H1 (cell line): ENCODE measurements around the gene NASP. TPM values are rescaled to one million over a fixed set of nuclear protein-coding genes. Genes with fewer than 3 reads are reported as not detected.
A peak's percentile ranks its signal among the peaks of the same experiment; 100 is the strongest.

Source experiments
- ASH2L ChIP-seq: fragments of 200-600, 300-600 bp; sonication (generic); IDR thresholded peaks from one replicate; pipeline ENCODE4 v1.7.1; 2017; ENCODE audit warnings: low read length
- CBX5 ChIP-seq: fragments of 300-800, 300-1000 bp; sonication (generic); IDR thresholded peaks from 2 replicates; pipeline ENCODE4 v1.7.1; 2016; ENCODE audit warnings: antibody characterized with exemption, low read length, low read depth
- CHD1 ChIP-seq: IDR thresholded peaks from 2 replicates; pipeline ENCODE4 v1.6.1; 2012; ENCODE audit warnings: low read depth, low read length, improper control_type of control experiment
- CREB1 ChIP-seq: IDR thresholded peaks from 2 replicates; pipeline ENCODE4 v1.6.1; 2012; ENCODE audit warnings: inconsistent platforms
- EZH2 ChIP-seq: fragments of 200-600 bp; sonication (generic); IDR thresholded peaks from 2 replicates; pipeline ENCODE4 v1.7.1; 2012; ENCODE audit warnings: low read depth, mild to moderate bottlenecking, moderate library complexity, low read length, inconsistent platforms; ENCODE audit not compliant: severe bottlenecking
- FOSL1 ChIP-seq: IDR thresholded peaks from 2 replicates; pipeline ENCODE4 v1.6.1; 2011; ENCODE audit warnings: mild to moderate bottlenecking, low read depth, low read length, moderate library complexity; ENCODE audit not compliant: insufficient read depth
- GTF2F1 ChIP-seq: IDR thresholded peaks from 2 replicates; pipeline ENCODE4 v1.6.1; 2012; ENCODE audit warnings: low read depth, low read length, improper control_type of control experiment, borderline replicate concordance
- KDM5A ChIP-seq: fragments of 200-600 bp; IDR thresholded peaks from 2 replicates; pipeline ENCODE4 v1.7.1; 2012; ENCODE audit warnings: mild to moderate bottlenecking, low read length, inconsistent platforms, mixed read lengths
- PHF8 ChIP-seq: fragments of 200-600 bp; sonication (generic); conservative IDR thresholded peaks from 2 replicates; pipeline ENCODE4 v1.7.1; 2012; ENCODE audit warnings: low read depth, mild to moderate bottlenecking, inconsistent platforms, low read length, moderate library complexity
- POLR2A ChIP-seq, 2 experiments: IDR thresholded peaks; 1 replicate in 1 of 2; 2 replicates in 1 of 2; pipeline ENCODE4 v1.6.1; 2011; ENCODE audit warnings: low read depth in 2 of 2, low read length in 2 of 2, mild to moderate bottlenecking in 2 of 2; ENCODE audit errors: control extremely low read depth in 1 of 2
- POLR2AphosphoS5 ChIP-seq: IDR thresholded peaks from 2 replicates; pipeline ENCODE4 v1.6.1; 2011; ENCODE audit warnings: low read depth, low read length
- RAD21 ChIP-seq, 2 experiments: IDR thresholded peaks in 1 of 2; conservative IDR thresholded peaks in 1 of 2; 2 replicates each; pipeline ENCODE4 v1.6.1; 2011; ENCODE audit warnings: low read depth in 2 of 2, low read length in 2 of 2, improper control_type of control experiment in 1 of 2, inconsistent platforms in 1 of 2, mild to moderate bottlenecking in 1 of 2, moderate library complexity in 1 of 2
- RFX5 ChIP-seq: IDR thresholded peaks from 2 replicates; pipeline ENCODE4 v1.6.1; 2011; ENCODE audit warnings: low read depth, low read length, improper control_type of control experiment, borderline replicate concordance
- SAP30 ChIP-seq: fragments of 300-600 bp; sonication (generic); IDR thresholded peaks from 2 replicates; pipeline ENCODE4 v1.7.1; 2012; ENCODE audit warnings: low read length, moderate library complexity, mild to moderate bottlenecking, inconsistent platforms; ENCODE audit not compliant: insufficient read depth, insufficient replicate concordance
- SIX5 ChIP-seq: IDR thresholded peaks from 2 replicates; pipeline ENCODE4 v1.6.1; 2011; ENCODE audit warnings: mild to moderate bottlenecking, low read depth, low read length
- SP4 ChIP-seq: IDR thresholded peaks from 2 replicates; pipeline ENCODE4 v1.6.1; 2012; ENCODE audit warnings: low read length, inconsistent platforms
- SRF ChIP-seq: IDR thresholded peaks from 2 replicates; pipeline ENCODE4 v1.6.1; 2011; ENCODE audit warnings: mild to moderate bottlenecking, low read depth, low read length, moderate library complexity
- TAF1 ChIP-seq: IDR thresholded peaks from 2 replicates; pipeline ENCODE4 v1.6.1; 2011; ENCODE audit warnings: mild to moderate bottlenecking, low read depth, low read length
- TEAD4 ChIP-seq: IDR thresholded peaks from 2 replicates; pipeline ENCODE4 v1.6.1; 2012; ENCODE audit warnings: low read depth, low read length, inconsistent platforms, mixed read lengths
- ZNF274 ChIP-seq: IDR thresholded peaks from 2 replicates; pipeline ENCODE4 v1.7.0; 2012; ENCODE audit warnings: low read length, borderline replicate concordance; ENCODE audit errors: extremely low read depth
- polyA plus RNA-seq, 7 experiments: library from polyadenylated mRNA; depleted of rRNA in 3 of 7; stranded (reverse) in 5 of 7; unstranded in 2 of 7; fragments of >200 nt in 5 of 7; fragments of 200-250 nt in 2 of 7; gene quantifications; 1 replicate in 5 of 7; 2 replicates in 1 of 7; 4 replicates in 1 of 7; pipeline versions ENCODE4 v1.2.1 to v1.2.3, GENCODE V29; 2011 to 2013; ENCODE audit warnings: missing spikeins in 2 of 7, mixed read lengths in 2 of 7
- total RNA-seq: library from RNA; stranded (reverse); fragmentation: NEBNext Ultra II Directional; extraction: Animal tissue kit (Norgen Biotek cat#: 25700); gene quantifications from 2 replicates; pipeline ENCODE4 v1.2.1, GENCODE V29; 2021
- TF ChIP-seq, protein P1 (sequence below): IDR thresholded peaks from 2 replicates; pipeline ENCODE4 v1.6.1; 2012; ENCODE audit warnings: inconsistent platforms
- TF ChIP-seq, protein P2 (sequence below): IDR thresholded peaks from 2 replicates; pipeline ENCODE4 v1.6.1; 2011; ENCODE audit warnings: low read depth, mild to moderate bottlenecking, low read length; ENCODE audit not compliant: insufficient read depth

NASP gene
- total and polyA plus RNA-seq, 2 of the 8 experiments (the other 6 are each of a cell fraction or from before 2014, with no cell fraction given) = 263 to 647 TPM

DNA sequence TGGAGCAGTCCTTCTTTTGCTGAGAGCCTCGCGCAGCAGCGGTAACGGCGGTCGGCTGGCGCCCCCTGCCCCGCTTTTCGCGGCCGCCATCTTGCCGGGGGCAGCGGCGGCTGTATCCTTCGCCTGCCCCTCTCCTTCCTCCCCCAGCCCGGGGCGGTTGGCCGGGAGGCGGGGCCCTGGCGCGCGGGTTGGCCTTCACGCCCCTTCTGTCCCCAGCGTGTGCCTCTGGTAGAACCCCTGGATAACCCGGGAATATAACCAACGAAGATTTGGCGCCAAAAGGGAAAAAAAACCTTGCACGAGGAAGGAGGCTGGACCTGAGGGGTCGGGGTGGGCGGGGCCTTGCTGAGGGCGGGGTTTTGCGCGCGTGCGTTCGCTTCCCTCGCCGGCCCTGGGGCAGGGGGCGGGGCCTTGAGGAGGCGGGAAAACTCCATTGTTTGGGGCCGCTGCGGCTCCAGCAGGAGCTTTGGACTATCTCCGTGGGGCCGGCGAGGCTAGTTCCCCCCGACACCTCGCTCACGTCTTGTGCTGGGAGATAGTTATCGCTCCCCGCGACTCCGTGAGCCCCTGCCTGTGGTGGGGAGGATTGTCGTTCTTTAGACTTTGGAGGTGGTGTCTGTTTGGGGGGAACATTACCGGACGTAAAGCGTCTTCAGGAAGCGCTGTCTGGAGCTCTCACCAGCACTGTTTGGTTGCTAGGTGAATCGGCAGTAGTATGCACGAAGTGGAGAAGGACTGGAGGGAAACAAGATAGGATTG lies 689 bp downstream of the NASP start (continued):
- TF ChIP-seq EZH2 (no peak), SRF (no peak), POLR2AphosphoS5 (peak; percentile 87), ASH2L (peak; percentile 19), FOSL1 (no peak), RAD21 (IDR thresholded peaks at IDR 0.05 in 1 of 2, conservative IDR thresholded peaks at IDR 0.05 in 1 of 2; ENCODE audit: low read depth in 2 of 2, low read length in 2 of 2) (peak in 1 of 2 experiments; percentile 10; a peak in 1 of 4 replicates), SIX5 (no peak), CBX5 (no peak), RFX5 (peak; percentile 47), GTF2F1 (0 out of 2 replicates have a peak, but pooled peaks have one; percentile 35), SP4 (no peak), SAP30 (peak; percentile 92), POLR2A (IDR thresholded peaks at IDR 0.05; ENCODE audit: control extremely low read depth in 1 of 2, low read depth in 2 of 2, low read length in 2 of 2) (peak in 1 of 2 experiments; percentile 91; a peak in 2 of 3 replicates), CREB1 (peak; percentile 31; the same call in 1 of the 2 replicates), ZNF274 (no peak), TEAD4 (no peak), PHF8 (peak; percentile 61), KDM5A (no peak), TAF1 (peak; percentile 76), CHD1 (no peak)
- TF ChIP-seq, protein P1, sequence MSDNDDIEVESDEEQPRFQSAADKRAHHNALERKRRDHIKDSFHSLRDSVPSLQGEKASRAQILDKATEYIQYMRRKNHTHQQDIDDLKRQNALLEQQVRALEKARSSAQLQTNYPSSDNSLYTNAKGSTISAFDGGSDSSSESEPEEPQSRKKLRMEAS = peak; percentile 80
- TF ChIP-seq, protein P2, sequence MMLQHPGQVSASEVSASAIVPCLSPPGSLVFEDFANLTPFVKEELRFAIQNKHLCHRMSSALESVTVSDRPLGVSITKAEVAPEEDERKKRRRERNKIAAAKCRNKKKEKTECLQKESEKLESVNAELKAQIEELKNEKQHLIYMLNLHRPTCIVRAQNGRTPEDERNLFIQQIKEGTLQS = no peak
